HepG2 (cell line): ENCODE results near the gene VASN. TPM values are rescaled to one million over a fixed set of nuclear protein-coding genes. Genes with fewer than 3 reads are reported as not detected.

Experiments
- ATAC-seq: fragments of 200-7000 bp; cut with Tn5 transposase; 3 replicates; pipeline ENCODE4 v1.9.1; 2020; ENCODE audit warnings: mild to moderate bottlenecking, moderate library complexity
- BruUV-seq: library from RNA; stranded (reverse); fragments of 400-500 nt; replicated peaks from 2 replicates; lab custom pipeline; 2021; lab: Mats Ljungman, UMichigan
- CTCF ChIA-PET: fragments of 300-600 bp; formaldehyde crosslinking; extraction: SDS; loops from one replicate; lab custom pipeline; 2021; ENCODE audit warnings: low total read pairs, inconsistent platforms, low intra/inter-chr PET ratio; lab: Yijun Ruan, JAX
- POLR2A ChIA-PET: fragments of 350-600 bp; sonication (Branson Sonifier 250); formaldehyde crosslinking; loops from one replicate; lab custom pipeline; 2020; ENCODE audit warnings: antibody characterized with exemption, inconsistent platforms; lab: Yijun Ruan, JAX
- DNase-seq: peaks from one replicate; pipeline ENCODE4 v3.0.0-alpha.2; 2015; ENCODE audit warnings: low spot score
- FAIRE-seq: peaks from 3 replicates; lab custom pipeline; 2011; peaks lifted over from hg19 to GRCh38; lab: Jason Lieb, UNC
- H2AFZ ChIP-seq: one replicate; pipeline ENCODE4 v1.6.1; 2011; ENCODE audit warnings: low read length, inconsistent platforms
- H3K27ac ChIP-seq: fragments of 300-600 bp; 3 replicates; pipeline ENCODE4 v1.8.0; 2011; ENCODE audit warnings: mixed run types, mild to moderate bottlenecking, mixed read lengths, low read length, inconsistent platforms; ENCODE audit not compliant: insufficient read depth; ENCODE audit errors: extremely low read length
- H3K27me3 ChIP-seq, 2 experiments: fragments of 200-600 bp in 1 of 2; 2 replicates in 1 of 2; 3 replicates in 1 of 2; pipeline versions ENCODE4 v1.6.0 to v1.8.0; 2011; ENCODE audit warnings: low read length in 2 of 2, mild to moderate bottlenecking in 2 of 2, moderate library complexity in 2 of 2, inconsistent platforms in 1 of 2; ENCODE audit not compliant: insufficient read depth in 2 of 2, control insufficient read depth in 1 of 2
- H3K36me3 ChIP-seq, 2 experiments: fragments of 200-600 bp in 1 of 2; replicated peaks in 1 of 2; 2 replicates in 1 of 2; 3 replicates in 1 of 2; pipeline versions ENCODE4 v1.5.1 to v1.8.0; 2011; ENCODE audit warnings: low read length in 2 of 2, inconsistent platforms in 1 of 2; ENCODE audit not compliant: insufficient read depth in 2 of 2, control insufficient read depth in 1 of 2
- H3K4me1 ChIP-seq: 2 replicates; pipeline ENCODE4 v1.5.1; 2012; ENCODE audit warnings: low read length, inconsistent platforms; ENCODE audit not compliant: insufficient read depth
- H3K4me2 ChIP-seq: 2 replicates; pipeline ENCODE4 v1.6.0; 2011; ENCODE audit warnings: low read depth, low read length, inconsistent platforms
- H3K4me3 ChIP-seq, 3 experiments: fragments of 200-600 bp in 1 of 3; sonication (generic), shearing (Covaris generic) in 1 of 3; replicated peaks in 1 of 3; 2 replicates each; pipeline ENCODE4 v1.5.1; 2011 to 2016; ENCODE audit warnings: low read length in 3 of 3, inconsistent platforms in 2 of 3, low read depth in 2 of 3, mild to moderate bottlenecking in 2 of 3, control low read depth in 1 of 3, mixed read lengths in 1 of 3; ENCODE audit not compliant: insufficient read depth in 1 of 3
- H3K79me2 ChIP-seq: one replicate; pipeline ENCODE4 v1.6.1; 2011; ENCODE audit warnings: low read length, inconsistent platforms; ENCODE audit not compliant: insufficient read depth
- H3K9ac ChIP-seq: 2 replicates; pipeline ENCODE4 v1.6.0; 2011; ENCODE audit warnings: mild to moderate bottlenecking, low read depth, low read length, inconsistent platforms; ENCODE audit not compliant: insufficient read depth
- H3K9me3 ChIP-seq: 2 replicates; pipeline ENCODE4 v1.5.1; 2012; ENCODE audit warnings: mild to moderate bottlenecking, low read length
- H4K20me1 ChIP-seq: 2 replicates; pipeline ENCODE4 v1.6.0; 2011; ENCODE audit warnings: inconsistent platforms, mild to moderate bottlenecking, low read length, moderate library complexity; ENCODE audit not compliant: insufficient read depth
- CBX1 ChIP-seq: IDR thresholded peaks from one replicate; pipeline ENCODE4 v1.6.1; 2016; ENCODE audit warnings: antibody characterized with exemption, low read depth
- ELF3 ChIP-seq: IDR thresholded peaks from 2 replicates; pipeline ENCODE4 v1.6.1; 2016; ENCODE audit warnings: missing genetic modification reagents, missing compliant biosample characterization
- FOXJ3 ChIP-seq: sonication (generic); formaldehyde crosslinking; IDR thresholded peaks from 2 replicates; pipeline ENCODE4 v1.4.0; 2020; ENCODE audit warnings: missing genetic modification reagents, mild to moderate bottlenecking, borderline replicate concordance
- JUNB ChIP-seq: sonication (generic); formaldehyde crosslinking; IDR thresholded peaks from 2 replicates; pipeline ENCODE4 v1.8.0; 2022; ENCODE audit warnings: missing genetic modification reagents, mild to moderate bottlenecking, borderline replicate concordance
- MAFK ChIP-seq, 2 experiments: IDR thresholded peaks in 1 of 2; conservative IDR thresholded peaks in 1 of 2; 2 replicates each; pipeline ENCODE4 v1.6.1; 2011; ENCODE audit warnings: improper control_type of control experiment in 2 of 2, low read length in 2 of 2
- MEF2D ChIP-seq: sonication (generic); formaldehyde crosslinking; IDR thresholded peaks from 2 replicates; pipeline ENCODE4 v1.5.1; 2020; ENCODE audit warnings: mild to moderate bottlenecking, missing genetic modification reagents
- MNT ChIP-seq: fragments of 450-650 bp; IDR thresholded peaks from 2 replicates; pipeline ENCODE4 v1.6.1; 2016
- NCOA2 ChIP-seq: sonication (generic); formaldehyde crosslinking; IDR thresholded peaks from 2 replicates; pipeline ENCODE4 v1.8.0; 2022; ENCODE audit warnings: inconsistent platforms
- RFX5 ChIP-seq: IDR thresholded peaks from 2 replicates; pipeline ENCODE4 v1.6.1; 2011; ENCODE audit warnings: low read depth, low read length, improper control_type of control experiment
- ZFP36 ChIP-seq: fragments of 150-350 bp; IDR thresholded peaks from 2 replicates; pipeline ENCODE4 v1.6.1; 2018; ENCODE audit warnings: borderline replicate concordance, low read length, low read depth; ENCODE audit not compliant: partially characterized antibody
- ZNF282 ChIP-seq: fragments of 450-650 bp; IDR thresholded peaks from 2 replicates; pipeline ENCODE4 v1.6.1; 2018; ENCODE audit not compliant: partially characterized antibody
- ZNF556 ChIP-seq: sonication (generic); formaldehyde crosslinking; IDR thresholded peaks from 2 replicates; pipeline ENCODE4 v1.4.0; 2020; ENCODE audit warnings: mild to moderate bottlenecking, missing genetic modification reagents, borderline replicate concordance
- ZNF572 ChIP-seq: sonication (generic); formaldehyde crosslinking; IDR thresholded peaks from 2 replicates; pipeline ENCODE4 v1.5.1; 2020; ENCODE audit warnings: mild to moderate bottlenecking, missing genetic modification reagents
- WGBS: methylation state at CpG from one replicate; pipeline ENCODE4 v1.1.6; 2017; ENCODE audit warnings: low lambda C conversion rate; 5-methylcytosine and 5-hydroxymethylcytosine counted together
- in situ Hi-C: cut with HindIII; loops from 2 replicates; pipeline ENCODE4 v1.10.0; 2017; ENCODE audit warnings: low pct_unique_long_range_greater_than_20kb; ENCODE audit not compliant: extremely low pct_ligation_motif_present
- intact Hi-C: fragments of 100-400 bp; cut with micrococcal nuclease; formaldehyde crosslinking; loops from one replicate; pipeline ENCODE4 v1.10.0; 2022; ENCODE audit not compliant: unreplicated experiment
- polyA plus RNA-seq, 8 experiments: library from polyadenylated mRNA; depleted of rRNA in 3 of 8; stranded (reverse) in 7 of 8; unstranded in 1 of 8; fragments of >200 nt; fragmentation: Illumina TruSeq in 4 of 8; extraction: Trizol in 4 of 8; gene quantifications; 2 replicates each; pipeline versions ENCODE4 v1.2.1 to v1.2.3, GENCODE V29; 2011 to 2016; ENCODE audit warnings: low read depth in 4 of 8, missing spikeins in 1 of 8, mixed read lengths in 1 of 8; ENCODE audit not compliant: insufficient read depth in 1 of 8
- total RNA-seq, 5 experiments: library from RNA; depleted of rRNA; stranded (reverse); fragments of >200 nt; fragmentation: Illumina TruSeq; extraction: Trizol; gene quantifications; 2 replicates each; pipeline ENCODE4 v1.2.3, GENCODE V29; 2016; ENCODE audit warnings: low read depth in 1 of 5
- TF ChIP-seq, protein P1 (sequence below): sonication (generic); formaldehyde crosslinking; IDR thresholded peaks from 2 replicates; pipeline ENCODE4 v1.5.0; 2020; ENCODE audit warnings: mild to moderate bottlenecking, missing genetic modification reagents
- TF ChIP-seq, protein P2 (sequence below): sonication (generic); formaldehyde crosslinking; IDR thresholded peaks from 2 replicates; pipeline ENCODE4 v1.4.0; 2020; ENCODE audit warnings: missing genetic modification reagents
- TF ChIP-seq, protein P3 (sequence below), 2 experiments: sonication (generic) in 1 of 2; formaldehyde crosslinking in 1 of 2; IDR thresholded peaks; 2 replicates each; pipeline versions ENCODE4 v1.5.1 to v1.6.1; 2011 to 2020; ENCODE audit warnings: borderline replicate concordance in 1 of 2, low read depth in 1 of 2, low read length in 1 of 2, mild to moderate bottlenecking in 1 of 2, missing genetic modification reagents in 1 of 2, moderate library complexity in 1 of 2

VASN gene
- total and polyA plus RNA-seq, 2 of the 13 experiments (the other 11 are each of a cell fraction or from before 2014, with no cell fraction given) = 8.4 to 18.2 TPM

- H2AFZ ChIP-seq = no peak overlapping the region
- POLR2A ChIA-PET = no interaction called here
- H3K9me3 ChIP-seq = no peaks in the 10 kb centered on the region
- no peak overlapping the region for H3K4me2 ChIP-seq
- WGBS = 98% methylated on average over 4 of the region's 4 CpGs
- H3K27me3 ChIP-seq = no peaks in the 10 kb centered on the region; a peak in 1 of 5 replicates
- H3K9ac ChIP-seq = no peak overlapping the region
- in situ Hi-C loops (no loop called here), intact Hi-C loops (no loop called here)
- FAIRE-seq (no peak), DNase-seq (no peak), ATAC-seq (no peak)
- no peaks in the 10 kb centered on the region for H4K20me1 ChIP-seq
- CTCF ChIA-PET = no interaction called here
- peaks cover 4 to 17% of the 10 kb centered on the region in 2 experiments; a peak in 3 of 5 replicates for H3K36me3 ChIP-seq
- peaks cover 14% of the 10 kb centered on the region for H3K79me2 ChIP-seq
- TF ChIP-seq ZNF282 = no peak
- TF ChIP-seq ZNF572 (CRISPR knock-in tag) = no peak
- no peak for TF ChIP-seq NCOA2
- TF ChIP-seq ZNF556 (CRISPR knock-in tag) = no peak
- TF ChIP-seq, protein P1, sequence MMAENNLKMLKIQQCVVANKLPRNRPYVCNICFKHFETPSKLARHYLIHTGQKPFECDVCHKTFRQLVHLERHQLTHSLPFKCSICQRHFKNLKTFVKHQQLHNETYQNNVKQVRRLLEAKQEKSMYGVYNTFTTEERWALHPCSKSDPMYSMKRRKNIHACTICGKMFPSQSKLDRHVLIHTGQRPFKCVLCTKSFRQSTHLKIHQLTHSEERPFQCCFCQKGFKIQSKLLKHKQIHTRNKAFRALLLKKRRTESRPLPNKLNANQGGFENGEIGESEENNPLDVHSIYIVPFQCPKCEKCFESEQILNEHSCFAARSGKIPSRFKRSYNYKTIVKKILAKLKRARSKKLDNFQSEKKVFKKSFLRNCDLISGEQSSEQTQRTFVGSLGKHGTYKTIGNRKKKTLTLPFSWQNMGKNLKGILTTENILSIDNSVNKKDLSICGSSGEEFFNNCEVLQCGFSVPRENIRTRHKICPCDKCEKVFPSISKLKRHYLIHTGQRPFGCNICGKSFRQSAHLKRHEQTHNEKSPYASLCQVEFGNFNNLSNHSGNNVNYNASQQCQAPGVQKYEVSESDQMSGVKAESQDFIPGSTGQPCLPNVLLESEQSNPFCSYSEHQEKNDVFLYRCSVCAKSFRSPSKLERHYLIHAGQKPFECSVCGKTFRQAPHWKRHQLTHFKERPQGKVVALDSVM = no peak
- no peak for TF ChIP-seq ELF3 (CRISPR knock-in tag)
- no peak for TF ChIP-seq MAFK (conservative IDR thresholded peaks at IDR 0.05 in 1 of 2, IDR thresholded peaks at IDR 0.05 in 1 of 2; ENCODE audit: low read length in 2 of 2)
- TF ChIP-seq, protein P2, sequence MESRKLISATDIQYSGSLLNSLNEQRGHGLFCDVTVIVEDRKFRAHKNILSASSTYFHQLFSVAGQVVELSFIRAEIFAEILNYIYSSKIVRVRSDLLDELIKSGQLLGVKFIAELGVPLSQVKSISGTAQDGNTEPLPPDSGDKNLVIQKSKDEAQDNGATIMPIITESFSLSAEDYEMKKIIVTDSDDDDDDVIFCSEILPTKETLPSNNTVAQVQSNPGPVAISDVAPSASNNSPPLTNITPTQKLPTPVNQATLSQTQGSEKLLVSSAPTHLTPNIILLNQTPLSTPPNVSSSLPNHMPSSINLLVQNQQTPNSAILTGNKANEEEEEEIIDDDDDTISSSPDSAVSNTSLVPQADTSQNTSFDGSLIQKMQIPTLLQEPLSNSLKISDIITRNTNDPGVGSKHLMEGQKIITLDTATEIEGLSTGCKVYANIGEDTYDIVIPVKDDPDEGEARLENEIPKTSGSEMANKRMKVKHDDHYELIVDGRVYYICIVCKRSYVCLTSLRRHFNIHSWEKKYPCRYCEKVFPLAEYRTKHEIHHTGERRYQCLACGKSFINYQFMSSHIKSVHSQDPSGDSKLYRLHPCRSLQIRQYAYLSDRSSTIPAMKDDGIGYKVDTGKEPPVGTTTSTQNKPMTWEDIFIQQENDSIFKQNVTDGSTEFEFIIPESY (CRISPR knock-in tag) = no peak
- TF ChIP-seq FOXJ3 (CRISPR knock-in tag) = no peak
- no peak for TF ChIP-seq MNT
- TF ChIP-seq ZFP36 = no peak
- TF ChIP-seq JUNB (CRISPR knock-in tag) = no peak
- no peak for TF ChIP-seq CBX1
- TF ChIP-seq MEF2D (CRISPR knock-in tag) = no peak
- no peak for TF ChIP-seq RFX5
- TF ChIP-seq, protein P3, sequence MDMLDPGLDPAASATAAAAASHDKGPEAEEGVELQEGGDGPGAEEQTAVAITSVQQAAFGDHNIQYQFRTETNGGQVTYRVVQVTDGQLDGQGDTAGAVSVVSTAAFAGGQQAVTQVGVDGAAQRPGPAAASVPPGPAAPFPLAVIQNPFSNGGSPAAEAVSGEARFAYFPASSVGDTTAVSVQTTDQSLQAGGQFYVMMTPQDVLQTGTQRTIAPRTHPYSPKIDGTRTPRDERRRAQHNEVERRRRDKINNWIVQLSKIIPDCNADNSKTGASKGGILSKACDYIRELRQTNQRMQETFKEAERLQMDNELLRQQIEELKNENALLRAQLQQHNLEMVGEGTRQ (IDR thresholded peaks at IDR 0.05; ENCODE audit: low read depth, low read length) = no peak
- TF ChIP-seq, protein P3 (CRISPR knock-in tag; IDR thresholded peaks at IDR 0.05; ENCODE audit: borderline replicate concordance) = no peak
- H3K4me3 ChIP-seq = no peak overlapping the region
- no peak overlapping the region for H3K27ac ChIP-seq
- peaks cover 19% of the 10 kb centered on the region for H3K4me1 ChIP-seq
- BruUV-seq = no TSS peak
These were observed 41.2 kb downstream of the VASN start for GRCh38 chr16:4412854-4413253.
